GM13977 (cell line): ENCODE results near the gene SNRPD2.
"Not testable (repeated sequence)": the region's sequence is repeated elsewhere in the genome, so short reads cannot be mapped to it uniquely, and the experiment has no call there.

Source experiments
- DNase-seq: peaks from one replicate; pipeline ENCODE4 v3.0.0; 2012; ENCODE audit warnings: low spot score
- CTCF ChIP-seq: IDR thresholded peaks from 2 replicates; pipeline ENCODE4 v1.5.1; 2012; ENCODE audit warnings: mild to moderate bottlenecking, control low read depth; ENCODE audit not compliant: insufficient read depth; ENCODE audit errors: extremely low read depth, missing control alignments
- in situ Hi-C: fragments of 300-500 bp; cut with MboI; formaldehyde crosslinking; loops from one replicate; pipeline ENCODE4 v1.12.0; 2022; ENCODE audit warnings: low sequenced_read_pairs, low pct_unique_long_range_greater_than_20kb, mixed read lengths, inconsistent platforms; ENCODE audit not compliant: unreplicated experiment

SNRPD2 gene

GRCh38 chr19:45691516-45692186 is at the start of gene SNRPD2:
TSS of gene SNRPD2 (minus strand) at chr19:45691953. CDS start at chr19:45691888, 65 bp downstream.
- TF ChIP-seq CTCF = no peak
- DNase-seq = peak; percentile 91
- in situ Hi-C loops = no loop called here

GRCh38 chr19:45739498-45740439 is 48.0 kb upstream of the SNRPD2 start:
- DNase-seq = no peak
- peak; percentile 3 for TF ChIP-seq CTCF
- in situ Hi-C loops = no loop called here

GRCh38 chr19:45733160-45733810 is 41.5 kb upstream of the SNRPD2 start, which contains the start of gene MEIOSIN:
TSS of gene MEIOSIN (plus strand) at chr19:45733439. CDS start at chr19:45735377, 1,938 bp downstream.
- TF ChIP-seq CTCF = no peak
- in situ Hi-C loops = no loop called here
- no peak for DNase-seq

GRCh38 chr19:45730368-45731288 is 38.9 kb upstream of the SNRPD2 start, which contains the start of gene FBXO46:
TSS of gene FBXO46 (minus strand) at chr19:45730896. CDS start at chr19:45713495, 17,401 bp downstream.
- peak; percentile 96 for DNase-seq
- peak; percentile 43 for TF ChIP-seq CTCF
- in situ Hi-C loops = no loop called here

- in situ Hi-C loops = no loop called here
- DNase-seq = peak; percentile 54
- TF ChIP-seq CTCF = no peak
These were observed 38.1 kb upstream of the SNRPD2 start for GRCh38 chr19:45729800-45730290.

- in situ Hi-C loops, DNase-seq: not testable (repeated sequence)
These were observed 36.9 kb upstream of the SNRPD2 start for GRCh38 chr19:45728683-45729082.

GRCh38 chr19:45720065-45720464 is 28.3 kb upstream of the SNRPD2 start:
- DNase-seq, in situ Hi-C loops: not testable (repeated sequence)
